Right lobe of liver (tissue), 6 donors: ENCODE results near the gene RTN4IP1. TPM values are rescaled to one million over a fixed set of nuclear protein-coding genes. Genes with fewer than 3 reads are reported as not detected.

Experiments
- ATAC-seq, 4 donors: fragments of 200-7000 bp; cut with Tn5 transposase; one replicate each; pipeline ENCODE4 v1.9.1; 2020; ENCODE audit warnings: mild to moderate bottlenecking in 4 of 4, moderate library complexity in 4 of 4
- DNase-seq, 3 donors: peaks; one replicate each; pipeline ENCODE4 v3.0.0-alpha.2; 2020
- H3K27ac ChIP-seq, 3 donors: fragments of 200-600 bp; one replicate each; pipeline ENCODE4 v1.8.0; 2022
- H3K27me3 ChIP-seq, 2 donors: fragments of 200-600 bp; one replicate each; pipeline ENCODE4 v1.8.0; 2022
- H3K36me3 ChIP-seq, 4 donors: fragments of 200-600 bp; sonication (generic) in 1 of 4; one replicate each; pipeline versions ENCODE4 v1.5.1 to v1.8.0; 2017 to 2022; ENCODE audit warnings: control low read depth in 1 of 4
- H3K4me1 ChIP-seq, 4 donors: fragments of 200-600 bp; sonication (generic) in 1 of 4; one replicate each; pipeline versions ENCODE4 v1.5.1 to v1.8.0; 2017 to 2022; ENCODE audit warnings: control low read depth in 1 of 4
- H3K4me3 ChIP-seq, 3 donors: fragments of 200-600 bp; one replicate each; pipeline ENCODE4 v1.8.0; 2022
- H3K9me3 ChIP-seq, 4 donors: fragments of 200-600 bp; sonication (generic) in 1 of 4; one replicate each; pipeline versions ENCODE4 v1.5.1 to v1.8.0; 2017 to 2022; ENCODE audit warnings: control low read depth in 1 of 4
- CTCF ChIP-seq, 4 donors: fragments of 200-600 bp in 3 of 4; fragments of 450-650 bp in 1 of 4; IDR thresholded peaks; one replicate each; pipeline versions ENCODE4 v1.5.1 to v1.8.0; 2016 to 2022; ENCODE audit warnings: antibody characterized with exemption in 4 of 4, mild to moderate bottlenecking in 2 of 4
- POLR2A ChIP-seq: fragments of 450-650 bp; IDR thresholded peaks from one replicate; pipeline ENCODE4 v1.6.1; 2017; ENCODE audit warnings: antibody characterized with exemption, mild to moderate bottlenecking
- WGBS: methylation state at CpG from one replicate; pipeline ENCODE4 v1.1.6; 2018; ENCODE audit warnings: low coverage, low lambda C conversion rate; ENCODE audit not compliant: insufficient coverage; ENCODE audit errors: missing lambda C conversion rate; 5-methylcytosine and 5-hydroxymethylcytosine counted together
- intact Hi-C, 2 donors: fragments of 100-400 bp; cut with DNase I; formaldehyde crosslinking; loops; one replicate each; pipeline versions ENCODE4 v1.11.2 to v1.14.1; 2022
- total RNA-seq, 6 experiments: library from RNA; depleted of rRNA in 2 of 6; stranded (reverse); fragments of >200 nt in 2 of 6; fragmentation: NEBNext Ultra II Directional in 3 of 6; extraction: Animal tissue kit (Norgen Biotek cat#: 25700) in 3 of 6; gene quantifications; one replicate each; pipeline versions ENCODE4 v1.1.0 to v1.2.4, GENCODE V29; 2016 to 2023
- donor health status: DM: no; HTN: yes; CAD: no.
- donor health status: DM: no; HTN: no; CAD: no.
- donor health status: DM: no; HTN: no; CAD: no.
- donor health status: DM: no; HTN: yes; CAD: no.
- donor health status: DM: no; HTN: yes; CAD: no.

Gene RTN4IP1
- total RNA-seq, 6 experiments from 2014 or later: 4.0 to 6.3 (median 4.9) TPM

GRCh38 chr6:106574741-106575458, 54.4 kb downstream of the RTN4IP1 start:
- intact Hi-C loops: no loop called here
- no peak overlapping the region for H3K4me3 ChIP-seq
- H3K9me3 ChIP-seq: no peaks in the 10 kb centered on the region
- H3K4me1 ChIP-seq: no peaks in the 10 kb centered on the region
- peak in 1 of 4 donors; percentile 59 for ATAC-seq
- H3K27ac ChIP-seq: no peak overlapping the region
- H3K36me3 ChIP-seq: peaks cover 0 to 11% (median 0%) of the 10 kb centered on the region in 4 donors
- H3K27me3 ChIP-seq: no peaks in the 10 kb centered on the region
- DNase-seq: no peak
- 72% methylated on average over 3 of the region's 16 CpGs for WGBS
- TF ChIP-seq POLR2A (no peak), CTCF (IDR thresholded peaks at IDR 0.05) (no peak)

- H3K4me1 ChIP-seq: no peaks in the 10 kb centered on the region
- H3K27ac ChIP-seq: no peak overlapping the region
- TF ChIP-seq POLR2A: no peak
- no peak for TF ChIP-seq CTCF (IDR thresholded peaks at IDR 0.05)
- intact Hi-C loops: no loop called here
- H3K27me3 ChIP-seq: no peaks in the 10 kb centered on the region
- peaks cover 0 to 22% (median 0%) of the 10 kb centered on the region in 4 donors for H3K36me3 ChIP-seq
- H3K9me3 ChIP-seq: no peaks in the 10 kb centered on the region
- ATAC-seq: no peak
- H3K4me3 ChIP-seq: no peak overlapping the region
- DNase-seq: no peak
- 61% methylated on average over 3 of the region's 6 CpGs for WGBS
These were observed 56.3 kb downstream of the RTN4IP1 start for GRCh38 chr6:106572875-106573585.

GRCh38 chr6:106572436-106572835, 56.9 kb downstream of the RTN4IP1 start:
- 67% methylated on average over 4 of the region's 5 CpGs for WGBS

GRCh38 chr6:106569428-106569827, 59.9 kb downstream of the RTN4IP1 start:
- Histone ChIP-seq H3K27me3 (no peaks in the 10 kb centered on the region), H3K27ac (no peak overlapping the region), H3K9me3 (no peaks in the 10 kb centered on the region), H3K36me3 (peaks cover 0 to 22% (median 0%) of the 10 kb centered on the region in 4 donors), H3K4me3 (no peak overlapping the region), H3K4me1 (no peaks in the 10 kb centered on the region)
- ATAC-seq: no peak
- 60% methylated on average over 1 of the region's 4 CpGs for WGBS
- DNase-seq: no peak
- TF ChIP-seq CTCF (IDR thresholded peaks at IDR 0.05): no peak
- TF ChIP-seq POLR2A: no peak
- intact Hi-C loops: loop anchor here (5.0 kb wide), 2 partner anchors 122 to 127 kb away; no protein-coding TSS in a partner anchor

More at GRCh38 chr6:106572436-106572835, 56.9 kb downstream of the RTN4IP1 start:
- Histone ChIP-seq H3K4me3 (no peak overlapping the region), H3K27me3 (no peaks in the 10 kb centered on the region), H3K9me3 (no peaks in the 10 kb centered on the region), H3K36me3 (peaks cover 0 to 22% (median 0%) of the 10 kb centered on the region in 4 donors), H3K4me1 (no peaks in the 10 kb centered on the region), H3K27ac (no peak overlapping the region)
- intact Hi-C loops: no loop called here
- no peak for TF ChIP-seq POLR2A
- TF ChIP-seq CTCF (IDR thresholded peaks at IDR 0.05): no peak
- DNase-seq: no peak
- ATAC-seq: peak in 1 of 4 donors; percentile 12
